ENCODE results near the gene SMARCD1. TPM values are rescaled to one million over a fixed set of nuclear protein-coding genes. Genes with fewer than 3 reads are reported as not detected.

SMARCD1 gene
- total RNA-seq, 2 donors from 2014 or later = 29.6 to 35.5 TPM

GRCh38 chr12:50061946-50062686, 23.0 kb upstream of the SMARCD1 start:
- no peak for DNase-seq (ENCODE audit: low spot score)

GRCh38 chr12:50062728-50063460, 22.2 kb upstream of the SMARCD1 start:
- no peak for DNase-seq (ENCODE audit: low spot score)
- no peaks in the 10 kb centered on the region for H3K36me3 ChIP-seq

More at GRCh38 chr12:50061946-50062686, 23.0 kb upstream of the SMARCD1 start:
- no peak overlapping the region for H3K27ac ChIP-seq
- no peaks in the 10 kb centered on the region for H3K36me3 ChIP-seq
- TF ChIP-seq, protein P1, sequence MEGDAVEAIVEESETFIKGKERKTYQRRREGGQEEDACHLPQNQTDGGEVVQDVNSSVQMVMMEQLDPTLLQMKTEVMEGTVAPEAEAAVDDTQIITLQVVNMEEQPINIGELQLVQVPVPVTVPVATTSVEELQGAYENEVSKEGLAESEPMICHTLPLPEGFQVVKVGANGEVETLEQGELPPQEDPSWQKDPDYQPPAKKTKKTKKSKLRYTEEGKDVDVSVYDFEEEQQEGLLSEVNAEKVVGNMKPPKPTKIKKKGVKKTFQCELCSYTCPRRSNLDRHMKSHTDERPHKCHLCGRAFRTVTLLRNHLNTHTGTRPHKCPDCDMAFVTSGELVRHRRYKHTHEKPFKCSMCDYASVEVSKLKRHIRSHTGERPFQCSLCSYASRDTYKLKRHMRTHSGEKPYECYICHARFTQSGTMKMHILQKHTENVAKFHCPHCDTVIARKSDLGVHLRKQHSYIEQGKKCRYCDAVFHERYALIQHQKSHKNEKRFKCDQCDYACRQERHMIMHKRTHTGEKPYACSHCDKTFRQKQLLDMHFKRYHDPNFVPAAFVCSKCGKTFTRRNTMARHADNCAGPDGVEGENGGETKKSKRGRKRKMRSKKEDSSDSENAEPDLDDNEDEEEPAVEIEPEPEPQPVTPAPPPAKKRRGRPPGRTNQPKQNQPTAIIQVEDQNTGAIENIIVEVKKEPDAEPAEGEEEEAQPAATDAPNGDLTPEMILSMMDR (IDR thresholded peaks at IDR 0.05) = no peak
- H3K27me3 ChIP-seq = no peaks in the 10 kb centered on the region
- H3K9me3 ChIP-seq = no peaks in the 10 kb centered on the region
- no peak overlapping the region for H3K4me3 ChIP-seq
- peaks cover 0 to 20% of the 10 kb centered on the region in 2 donors for H3K4me1 ChIP-seq

GRCh38 chr12:50065726-50066310, 19.3 kb upstream of the SMARCD1 start:
- Histone ChIP-seq H3K27ac (no peak overlapping the region), H3K4me3 (no peak overlapping the region), H3K27me3 (no peaks in the 10 kb centered on the region), H3K9me3 (no peaks in the 10 kb centered on the region), H3K4me1 (peaks cover 0 to 27% of the 10 kb centered on the region in 2 donors), H3K36me3 (no peaks in the 10 kb centered on the region)
- no peak for DNase-seq (ENCODE audit: low spot score)
- TF ChIP-seq, protein P1 (IDR thresholded peaks at IDR 0.05) = no peak

More at GRCh38 chr12:50062728-50063460, 22.2 kb upstream of the SMARCD1 start:
- Histone ChIP-seq H3K4me1 (peaks cover 0 to 18% of the 10 kb centered on the region in 2 donors), H3K4me3 (no peak overlapping the region), H3K27ac (no peak overlapping the region), H3K27me3 (no peaks in the 10 kb centered on the region), H3K9me3 (no peaks in the 10 kb centered on the region)
- TF ChIP-seq, protein P1 (IDR thresholded peaks at IDR 0.05) = no peak

- H3K27ac ChIP-seq = no peak overlapping the region
Observed at GRCh38 chr12:50066402-50066801, 18.7 kb upstream of the SMARCD1 start.

DNA sequence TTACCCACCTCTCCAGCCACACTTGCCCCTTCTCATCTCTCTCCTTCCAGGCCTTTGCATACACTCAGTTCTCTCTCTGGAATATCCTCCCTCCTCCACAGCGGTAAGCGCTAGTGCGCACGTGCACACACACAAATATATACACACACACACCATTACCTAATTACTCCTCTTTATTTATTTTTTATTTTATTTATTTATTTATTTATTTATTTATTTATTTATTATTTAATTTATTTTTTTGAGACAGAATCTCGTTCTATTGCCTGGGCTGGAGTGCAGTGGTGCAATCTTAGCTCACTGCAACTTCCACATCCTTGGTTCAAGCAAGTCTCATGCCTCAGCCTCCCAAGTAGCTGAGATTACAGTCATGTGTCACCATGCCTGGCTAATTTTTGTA, 16.1 kb upstream of the SMARCD1 start:
- Histone ChIP-seq H3K27ac (no peak overlapping the region), H3K4me1 (peaks cover 0 to 20% of the 10 kb centered on the region in 2 donors), H3K36me3 (no peaks in the 10 kb centered on the region), H3K9me3 (no peaks in the 10 kb centered on the region), H3K27me3 (no peaks in the 10 kb centered on the region), H3K4me3 (no peak overlapping the region)
- TF ChIP-seq, protein P1 (IDR thresholded peaks at IDR 0.05) = no peak
- no peak for DNase-seq (ENCODE audit: low spot score)

More at GRCh38 chr12:50066402-50066801, 18.7 kb upstream of the SMARCD1 start:
- TF ChIP-seq, protein P1 (IDR thresholded peaks at IDR 0.05) = no peak
- Histone ChIP-seq H3K36me3 (no peaks in the 10 kb centered on the region), H3K9me3 (no peaks in the 10 kb centered on the region), H3K27me3 (no peaks in the 10 kb centered on the region), H3K4me3 (no peak overlapping the region), H3K4me1 (peaks cover 0 to 29% of the 10 kb centered on the region in 2 donors)
- no peak for DNase-seq (ENCODE audit: low spot score)
